Heart left ventricle (tissue), 16 donors: Measurements from ENCODE around the gene LENG9. TPM values are rescaled to one million over a fixed set of nuclear protein-coding genes. Genes with fewer than 3 reads are reported as not detected.
"Not testable (repeated sequence)": the region's sequence is repeated elsewhere in the genome, so short reads cannot be mapped to it uniquely, and the experiment has no call there.

ENCODE experiments used
- ATAC-seq, 4 donors: fragments of 200-7000 bp; cut with Tn5 transposase; one replicate each; pipeline ENCODE4 v1.9.1; 2020 to 2022; ENCODE audit warnings: moderate library complexity in 4 of 4, mild to moderate bottlenecking in 3 of 4, moderate number of reproducible peaks in 1 of 4
- DNase-seq, 5 donors: peaks; one replicate each; pipeline ENCODE4 v3.0.0-alpha.2; 2020
- H3K27ac ChIP-seq, 12 donors: fragments of 200-600 bp; sonication (generic) in 4 of 12; one replicate each; pipeline versions ENCODE4 v1.5.0 to v1.8.0; 2016 to 2022; ENCODE audit warnings: mild to moderate bottlenecking in 2 of 12
- H3K27me3 ChIP-seq, 9 donors: fragments of 200-600 bp; sonication (generic) in 2 of 9; one replicate each; pipeline versions ENCODE4 v1.5.1 to v1.8.0; 2016 to 2022; ENCODE audit warnings: mild to moderate bottlenecking in 3 of 9
- H3K36me3 ChIP-seq, 9 donors: fragments of 200-600 bp; sonication (generic) in 2 of 9; one replicate each; pipeline versions ENCODE4 v1.5.0 to v1.8.0; 2018 to 2022; ENCODE audit warnings: mild to moderate bottlenecking in 2 of 9
- H3K4me1 ChIP-seq, 12 donors: fragments of 200-600 bp; sonication (generic) in 4 of 12; one replicate each; pipeline versions ENCODE4 v1.5.0 to v1.8.0; 2016 to 2022; ENCODE audit warnings: mild to moderate bottlenecking in 3 of 12
- H3K4me3 ChIP-seq, 12 donors: fragments of 200-600 bp; sonication (generic) in 4 of 12; one replicate each; pipeline versions ENCODE4 v1.5.0 to v1.8.0; 2017 to 2022; ENCODE audit warnings: mild to moderate bottlenecking in 9 of 12, moderate library complexity in 4 of 12
- H3K9me3 ChIP-seq, 12 donors: fragments of 200-600 bp; sonication (generic) in 4 of 12; one replicate each; pipeline versions ENCODE4 v1.5.0 to v1.8.0; 2016 to 2022; ENCODE audit warnings: mild to moderate bottlenecking in 1 of 12
- POLR2A ChIP-seq, 2 donors: fragments of 450-650 bp; IDR thresholded peaks; one replicate each; pipeline ENCODE4 v1.6.1; 2017; ENCODE audit warnings: antibody characterized with exemption in 2 of 2, mild to moderate bottlenecking in 2 of 2, moderate library complexity in 2 of 2
- WGBS, 4 donors: extraction: QIAGEN DNeasy Blood & Tissue Kit in 2 of 4; methylation state at CpG; one replicate each; pipeline versions ENCODE4 v1.1.5 to v1.1.7; 2013 to 2018; 5-methylcytosine and 5-hydroxymethylcytosine counted together
- intact Hi-C, 10 donors: fragments of 100-400 bp; cut with DNase I; formaldehyde crosslinking; loops; one replicate each; pipeline versions ENCODE4 v1.11.1 to v1.14.2; 2022
- polyA plus RNA-seq, 2 donors: library from polyadenylated mRNA; stranded (reverse); fragments of 200-250 nt; gene quantifications; one replicate each; pipeline ENCODE4 v1.2.3, GENCODE V29; 2013
- total RNA-seq, 9 donors: library from RNA; depleted of rRNA in 2 of 9; stranded (reverse); fragments of >200 nt in 2 of 9; fragmentation: NEBNext Ultra II Directional in 3 of 9; extraction: Animal tissue kit (Norgen Biotek cat#: 25700) in 3 of 9; gene quantifications; one replicate each; pipeline versions ENCODE4 v1.1.0 to v1.2.4, GENCODE V29; 2016 to 2023
- TF ChIP-seq, protein P1 (sequence below), 12 donors: fragments of 200-600 bp; sonication (generic) in 4 of 12; IDR thresholded peaks; one replicate each; pipeline versions ENCODE4 v1.5.0 to v1.8.0; 2018 to 2022; ENCODE audit warnings: antibody characterized with exemption in 12 of 12, mild to moderate bottlenecking in 5 of 12
- donor health status: ischemic (EF 13 %, LVEDD 7.1; RV severe dilation, severe dysfunction).
- donor health status: healthy with polysubstance abuse.
- donor health status: DM: no; HTN: yes; CAD: no.
- donor health status: DM: no; HTN: no; CAD: no.
- donor health status: ischemic (EF 25% LVEDD 6.9; RV normal size, moderate dysfunction).
- donor health status: ischemic (EF 25% LVEDD 5.7; RV mildly dilated, moderate dysfunction).
- donor health status: healthy.
- donor health status: DM: yes; HTN: yes; CAD: no.
- donor health status: ischemic (EF 35%, LVEDD 5.7; RV mildly dilated, moderate dysfunction).
- donor health status: nonischemic (EF 11% LVEDD 7.7; RV severe dilation, severe dysfunction).
- donor health status: DM: yes; HTN: yes; CAD: no.
- donor health status: PGD.
- donor health status: ischemic (EF 29% LVEDD 5.4; RV normal size, mild dysfunction).
- donor health status: nonischemic (EF 23%, LVEDD 6.1; RV moderate dilation, normal function).

LENG9 gene
- total and polyA plus RNA-seq, 11 donors, result 1.4 to 4.1 (median 2.1) TPM

DNA sequence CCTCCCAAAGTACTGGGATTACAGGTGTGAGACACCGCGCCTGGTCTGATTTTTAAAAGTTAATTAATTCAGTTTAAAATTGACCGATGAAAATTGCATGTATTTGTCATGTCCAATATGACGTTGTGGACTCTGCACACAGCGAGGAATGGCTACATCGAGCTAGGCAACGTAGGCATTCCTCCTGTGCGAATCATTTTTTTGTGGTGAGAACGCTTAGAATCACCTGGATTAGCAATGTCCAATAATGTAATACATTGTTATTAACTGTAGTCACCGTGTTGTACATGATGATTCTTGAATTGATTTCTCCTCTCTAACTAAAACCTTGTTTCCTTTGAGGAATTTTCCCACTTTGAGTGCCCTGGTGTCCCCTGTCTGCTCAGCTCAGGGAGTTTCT lies 42.5 kb upstream of the LENG9 start:
- H3K27ac ChIP-seq, result no peak overlapping the region
- intact Hi-C loops, result no loop called here
- 60 to 87% (median 74%) methylated on average over 10 of the region's 10 CpGs for WGBS, 4 donors
- no peaks in the 10 kb centered on the region for H3K36me3 ChIP-seq
- TF ChIP-seq POLR2A (IDR thresholded peaks at IDR 0.05), result no peak
- TF ChIP-seq, protein P1, sequence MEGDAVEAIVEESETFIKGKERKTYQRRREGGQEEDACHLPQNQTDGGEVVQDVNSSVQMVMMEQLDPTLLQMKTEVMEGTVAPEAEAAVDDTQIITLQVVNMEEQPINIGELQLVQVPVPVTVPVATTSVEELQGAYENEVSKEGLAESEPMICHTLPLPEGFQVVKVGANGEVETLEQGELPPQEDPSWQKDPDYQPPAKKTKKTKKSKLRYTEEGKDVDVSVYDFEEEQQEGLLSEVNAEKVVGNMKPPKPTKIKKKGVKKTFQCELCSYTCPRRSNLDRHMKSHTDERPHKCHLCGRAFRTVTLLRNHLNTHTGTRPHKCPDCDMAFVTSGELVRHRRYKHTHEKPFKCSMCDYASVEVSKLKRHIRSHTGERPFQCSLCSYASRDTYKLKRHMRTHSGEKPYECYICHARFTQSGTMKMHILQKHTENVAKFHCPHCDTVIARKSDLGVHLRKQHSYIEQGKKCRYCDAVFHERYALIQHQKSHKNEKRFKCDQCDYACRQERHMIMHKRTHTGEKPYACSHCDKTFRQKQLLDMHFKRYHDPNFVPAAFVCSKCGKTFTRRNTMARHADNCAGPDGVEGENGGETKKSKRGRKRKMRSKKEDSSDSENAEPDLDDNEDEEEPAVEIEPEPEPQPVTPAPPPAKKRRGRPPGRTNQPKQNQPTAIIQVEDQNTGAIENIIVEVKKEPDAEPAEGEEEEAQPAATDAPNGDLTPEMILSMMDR (IDR thresholded peaks at IDR 0.05), result no peak
- DNase-seq, result no peak
- peaks cover 0 to 12% (median 3%) of the 10 kb centered on the region in 9 donors for H3K27me3 ChIP-seq
- no peak for ATAC-seq
- H3K4me3 ChIP-seq, result no peak overlapping the region
- no peaks in the 10 kb centered on the region for H3K9me3 ChIP-seq
- H3K4me1 ChIP-seq, result no peaks in the 10 kb centered on the region

DNA sequence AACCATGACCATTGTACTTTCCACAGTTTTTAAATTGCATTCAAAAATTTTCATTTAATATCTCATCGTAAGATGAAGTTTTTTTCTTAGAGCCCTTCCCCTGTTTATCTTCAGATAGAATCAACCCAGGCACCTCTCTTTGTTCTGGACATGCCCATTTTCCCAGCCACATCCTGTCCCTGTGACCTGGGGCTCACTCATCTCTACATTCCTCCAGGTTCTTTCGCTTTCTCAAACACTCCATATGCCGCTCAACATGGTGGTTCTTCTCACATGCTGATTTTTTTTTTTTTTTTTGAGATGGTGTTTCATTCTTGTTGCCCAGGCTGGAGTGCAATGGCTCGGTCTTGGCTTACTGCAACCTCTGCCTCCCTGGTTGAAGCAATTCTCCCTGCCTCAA lies 42.0 kb upstream of the LENG9 start:
- 79 to 86% (median 82%) methylated on average over 4 of the region's 4 CpGs for WGBS, 4 donors
- peaks cover 0 to 12% (median 3%) of the 10 kb centered on the region in 9 donors for H3K27me3 ChIP-seq
- DNase-seq, H3K4me1 ChIP-seq, H3K36me3 ChIP-seq, ATAC-seq, H3K27ac ChIP-seq, H3K4me3 ChIP-seq, H3K9me3 ChIP-seq, intact Hi-C loops: not testable (repeated sequence)

DNA sequence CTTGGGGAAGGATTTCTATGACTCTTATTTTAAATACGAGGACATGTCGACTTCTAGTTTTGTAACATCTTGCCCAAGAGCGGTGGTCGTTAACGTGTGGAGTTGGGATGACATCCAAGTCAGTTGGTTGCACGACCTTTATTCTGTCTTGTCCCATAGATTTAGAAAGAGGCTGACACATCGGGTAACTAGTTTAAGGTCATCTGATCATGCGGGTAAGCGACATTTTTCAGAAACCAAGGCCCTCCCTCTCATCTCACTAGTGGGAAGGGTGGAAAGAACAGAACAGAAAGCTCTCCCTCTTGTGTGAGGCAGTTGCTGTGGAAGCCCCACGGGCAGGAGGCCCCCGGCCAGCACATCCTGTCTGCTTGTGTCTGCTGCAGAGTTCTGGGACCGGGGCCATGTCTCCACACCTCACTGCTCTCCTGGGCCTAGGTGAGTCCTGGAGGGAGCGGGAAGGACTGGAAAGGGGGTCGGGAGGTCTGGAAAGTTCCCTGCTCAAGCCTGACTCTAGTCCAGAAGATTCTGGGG lies 39.0 kb upstream of the LENG9 start, which contains the start of gene LAIR2:
TSS of gene LAIR2 (plus strand) at position 314 of the 531 bp plus-strand sequence. CDS start at position 402, 88 bp downstream.
- Histone ChIP-seq H3K27me3 (peaks cover 0 to 31% (median 0%) of the 10 kb centered on the region in 9 donors), H3K36me3 (no peaks in the 10 kb centered on the region), H3K4me3 (no peak within 1 kb of the TSS), H3K27ac (no peak within 1 kb of the TSS), H3K4me1 (no peaks in the 10 kb centered on the region), H3K9me3 (no peaks in the 10 kb centered on the region)
- DNase-seq, result no peak
- ATAC-seq, result no peak
- WGBS, 4 donors, result 63 to 70% (median 66%) methylated on average over 13 to 14 of the region's 14 CpGs
- intact Hi-C loops, result no loop called here
- TF ChIP-seq, protein P1 (IDR thresholded peaks at IDR 0.05), result no peak
- no peak for TF ChIP-seq POLR2A (IDR thresholded peaks at IDR 0.05)

DNA sequence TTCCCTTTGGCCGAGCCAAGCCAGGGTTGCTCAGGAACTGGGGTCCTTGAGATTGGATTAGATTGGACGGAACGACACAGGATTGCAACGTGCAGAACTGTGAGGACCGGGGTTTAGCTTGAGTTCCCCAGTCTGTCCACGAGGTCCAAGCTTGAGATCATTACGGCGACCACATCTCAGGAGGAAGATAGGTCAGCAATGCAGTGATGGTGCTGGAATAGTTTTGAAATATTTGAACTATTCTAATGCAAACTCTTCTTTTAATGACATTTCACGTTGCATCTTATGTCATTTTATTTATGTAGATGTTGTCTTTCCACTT lies 34.8 kb upstream of the LENG9 start:
- DNase-seq, ATAC-seq, intact Hi-C loops, H3K4me1 ChIP-seq, H3K9me3 ChIP-seq, H3K4me3 ChIP-seq, H3K36me3 ChIP-seq, H3K27ac ChIP-seq: not testable (repeated sequence)
- peaks cover 0 to 52% (median 0%) of the 10 kb centered on the region in 9 donors for H3K27me3 ChIP-seq
- 74 to 79% (median 77%) methylated on average over 9 of the region's 9 CpGs for WGBS, 4 donors

DNA sequence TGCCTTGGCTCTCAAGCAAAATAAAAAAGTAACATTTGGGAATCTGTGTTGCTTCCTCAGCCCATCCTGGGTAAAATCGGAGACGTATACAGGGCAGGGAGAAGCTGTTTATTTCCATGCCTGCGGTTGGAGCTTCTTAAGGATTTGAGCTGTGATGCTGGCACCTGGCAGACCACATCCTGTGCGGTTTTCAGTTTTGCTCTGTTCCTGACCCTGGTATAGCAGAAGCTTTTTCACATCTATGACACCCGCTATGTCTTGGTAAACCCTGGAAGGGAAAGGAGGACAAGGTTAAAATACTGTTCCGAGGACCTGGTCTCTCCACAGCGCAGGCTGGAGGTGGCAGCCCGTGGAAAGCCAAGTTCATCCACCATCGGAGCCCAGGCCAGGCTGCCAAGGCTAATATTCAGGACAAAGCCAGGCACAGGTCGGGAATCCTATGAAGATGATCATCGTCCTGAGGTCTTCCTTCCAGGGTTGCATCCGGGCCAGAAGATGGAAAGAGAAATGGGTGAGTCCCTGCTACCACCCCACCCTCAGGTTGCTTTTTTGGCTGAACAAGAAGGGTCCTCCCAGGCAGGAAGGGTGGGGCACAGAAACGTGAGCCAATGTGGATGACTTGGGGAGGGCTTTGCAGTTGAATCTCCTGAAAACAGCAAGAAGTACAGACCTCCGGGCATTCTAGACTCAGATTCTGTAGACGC lies 34.3 kb upstream of the LENG9 start:
- peaks cover 0 to 52% (median 0%) of the 10 kb centered on the region in 9 donors for H3K27me3 ChIP-seq
- H3K9me3 ChIP-seq, intact Hi-C loops, H3K4me3 ChIP-seq, DNase-seq, H3K27ac ChIP-seq, H3K4me1 ChIP-seq, H3K36me3 ChIP-seq, ATAC-seq: not testable (repeated sequence)
- WGBS, 4 donors, result 68 to 78% (median 73%) methylated on average over 4 to 9 of the region's 15 CpGs

DNA sequence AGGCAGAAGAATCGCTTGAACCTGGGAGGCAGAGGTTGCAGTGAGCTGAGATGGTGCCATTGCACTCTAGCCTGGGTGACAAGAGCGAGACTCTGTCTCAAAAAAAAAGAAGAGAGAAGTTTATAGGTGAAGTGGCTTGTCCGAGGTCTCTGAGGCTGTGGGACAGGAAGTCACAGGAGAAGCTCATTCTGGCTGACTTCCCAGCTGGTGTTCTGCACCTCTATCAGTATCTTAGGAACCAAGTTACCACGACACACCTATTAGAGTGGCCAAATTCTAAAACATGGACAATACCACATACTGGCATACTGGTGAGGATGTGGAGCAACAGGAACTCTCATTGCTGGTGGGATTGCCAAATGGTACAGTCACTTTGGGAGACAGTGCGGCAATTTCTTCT lies 31.7 kb upstream of the LENG9 start:
- H3K9me3 ChIP-seq, intact Hi-C loops, ATAC-seq, H3K27ac ChIP-seq, H3K4me1 ChIP-seq, H3K36me3 ChIP-seq, H3K4me3 ChIP-seq, DNase-seq: not testable (repeated sequence)
- 62 to 66% (median 63%) methylated on average over 5 of the region's 5 CpGs for WGBS, 4 donors
- peaks cover 0 to 70% (median 0%) of the 10 kb centered on the region in 9 donors for H3K27me3 ChIP-seq
